ENCODE results near the gene CRABP2.
A peak's percentile ranks its signal among the peaks of the same experiment; 100 is the strongest.

Gene CRABP2

GRCh38 chr1:156666862-156667609 lies 38.3 kb downstream of the CRABP2 start:
- DNase-seq: no peak

- no peak for DNase-seq
These were observed 39.8 kb downstream of the CRABP2 start for GRCh38 chr1:156665539-156665938.

GRCh38 chr1:156664767-156665411 lies 40.5 kb downstream of the CRABP2 start:
- peak; percentile 29 to 51 for DNase-seq

- peak; percentile 62 to 70 for DNase-seq
These were observed 41.2 kb downstream of the CRABP2 start for GRCh38 chr1:156664046-156664766.

- DNase-seq: peak; percentile 92 to 93
These were observed 42.2 kb downstream of the CRABP2 start for GRCh38 chr1:156663178-156663577.

GRCh38 chr1:156662800-156663055 lies 42.7 kb downstream of the CRABP2 start:
- DNase-seq: no peak

- no peak for DNase-seq
These were observed 43.2 kb downstream of the CRABP2 start for GRCh38 chr1:156662005-156662799.

- no peak for DNase-seq
These were observed 44.7 kb downstream of the CRABP2 start for GRCh38 chr1:156660752-156661112.

- DNase-seq: peak; percentile 99
These were observed 45.2 kb downstream of the CRABP2 start for GRCh38 chr1:156659988-156660751.

- no peak for DNase-seq
These were observed 45.8 kb downstream of the CRABP2 start for GRCh38 chr1:156659661-156659987.

- DNase-seq: peak; percentile 80 to 90
These were observed 46.3 kb downstream of the CRABP2 start for GRCh38 chr1:156658945-156659574.

GRCh38 chr1:156658496-156658895 lies 46.9 kb downstream of the CRABP2 start:
- DNase-seq: peak; percentile 61 to 77

GRCh38 chr1:156657741-156658319 lies 47.6 kb downstream of the CRABP2 start:
- DNase-seq: peak; percentile 89 to 91

- DNase-seq: peak; percentile 66 to 70
These were observed 48.3 kb downstream of the CRABP2 start for GRCh38 chr1:156656806-156657740.

- DNase-seq: no peak
These were observed 49.4 kb downstream of the CRABP2 start for GRCh38 chr1:156655904-156656516.

- no peak for DNase-seq
These were observed 50.1 kb downstream of the CRABP2 start for GRCh38 chr1:156655151-156655903.

- DNase-seq: no peak
These were observed 50.7 kb downstream of the CRABP2 start for GRCh38 chr1:156654700-156655099.

- DNase-seq: no peak
These were observed 52.4 kb downstream of the CRABP2 start for GRCh38 chr1:156652992-156653355.
